Heart left ventricle (tissue), 16 donors: Measurements from ENCODE around the gene ANKRD28. TPM values are rescaled to one million over a fixed set of nuclear protein-coding genes. Genes with fewer than 3 reads are reported as not detected.

Experiments used
- ATAC-seq, 4 donors: fragments of 200-7000 bp; cut with Tn5 transposase; one replicate each; pipeline ENCODE4 v1.9.1; 2020 to 2022; ENCODE audit warnings: moderate library complexity in 4 of 4, mild to moderate bottlenecking in 3 of 4, moderate number of reproducible peaks in 1 of 4
- DNase-seq, 5 donors: peaks; one replicate each; pipeline ENCODE4 v3.0.0-alpha.2; 2020
- H3K27ac ChIP-seq, 12 donors: fragments of 200-600 bp; sonication (generic) in 4 of 12; one replicate each; pipeline versions ENCODE4 v1.5.0 to v1.8.0; 2016 to 2022; ENCODE audit warnings: mild to moderate bottlenecking in 2 of 12
- H3K27me3 ChIP-seq, 9 donors: fragments of 200-600 bp; sonication (generic) in 2 of 9; one replicate each; pipeline versions ENCODE4 v1.5.1 to v1.8.0; 2016 to 2022; ENCODE audit warnings: mild to moderate bottlenecking in 3 of 9
- H3K36me3 ChIP-seq, 9 donors: fragments of 200-600 bp; sonication (generic) in 2 of 9; one replicate each; pipeline versions ENCODE4 v1.5.0 to v1.8.0; 2018 to 2022; ENCODE audit warnings: mild to moderate bottlenecking in 2 of 9
- H3K4me1 ChIP-seq, 12 donors: fragments of 200-600 bp; sonication (generic) in 4 of 12; one replicate each; pipeline versions ENCODE4 v1.5.0 to v1.8.0; 2016 to 2022; ENCODE audit warnings: mild to moderate bottlenecking in 3 of 12
- H3K4me3 ChIP-seq, 12 donors: fragments of 200-600 bp; sonication (generic) in 4 of 12; one replicate each; pipeline versions ENCODE4 v1.5.0 to v1.8.0; 2017 to 2022; ENCODE audit warnings: mild to moderate bottlenecking in 9 of 12, moderate library complexity in 4 of 12
- H3K9me3 ChIP-seq, 12 donors: fragments of 200-600 bp; sonication (generic) in 4 of 12; one replicate each; pipeline versions ENCODE4 v1.5.0 to v1.8.0; 2016 to 2022; ENCODE audit warnings: mild to moderate bottlenecking in 1 of 12
- POLR2A ChIP-seq, 2 donors: fragments of 450-650 bp; IDR thresholded peaks; one replicate each; pipeline ENCODE4 v1.6.1; 2017; ENCODE audit warnings: antibody characterized with exemption in 2 of 2, mild to moderate bottlenecking in 2 of 2, moderate library complexity in 2 of 2
- WGBS, 4 donors: extraction: QIAGEN DNeasy Blood & Tissue Kit in 2 of 4; methylation state at CpG; one replicate each; pipeline versions ENCODE4 v1.1.5 to v1.1.7; 2013 to 2018; 5-methylcytosine and 5-hydroxymethylcytosine counted together
- intact Hi-C, 10 donors: fragments of 100-400 bp; cut with DNase I; formaldehyde crosslinking; loops; one replicate each; pipeline versions ENCODE4 v1.11.1 to v1.14.2; 2022
- polyA plus RNA-seq, 2 donors: library from polyadenylated mRNA; stranded (reverse); fragments of 200-250 nt; gene quantifications; one replicate each; pipeline ENCODE4 v1.2.3, GENCODE V29; 2013
- total RNA-seq, 9 donors: library from RNA; depleted of rRNA in 2 of 9; stranded (reverse); fragments of >200 nt in 2 of 9; fragmentation: NEBNext Ultra II Directional in 3 of 9; extraction: Animal tissue kit (Norgen Biotek cat#: 25700) in 3 of 9; gene quantifications; one replicate each; pipeline versions ENCODE4 v1.1.0 to v1.2.4, GENCODE V29; 2016 to 2023
- TF ChIP-seq, protein P1 (sequence below), 12 donors: fragments of 200-600 bp; sonication (generic) in 4 of 12; IDR thresholded peaks; one replicate each; pipeline versions ENCODE4 v1.5.0 to v1.8.0; 2018 to 2022; ENCODE audit warnings: antibody characterized with exemption in 12 of 12, mild to moderate bottlenecking in 5 of 12
- donor health status: ischemic (EF 13 %, LVEDD 7.1; RV severe dilation, severe dysfunction).
- donor health status: healthy with polysubstance abuse.
- donor health status: DM: no; HTN: yes; CAD: no.
- donor health status: DM: no; HTN: no; CAD: no.
- donor health status: ischemic (EF 25% LVEDD 6.9; RV normal size, moderate dysfunction).
- donor health status: ischemic (EF 25% LVEDD 5.7; RV mildly dilated, moderate dysfunction).
- donor health status: healthy.
- donor health status: DM: yes; HTN: yes; CAD: no.
- donor health status: ischemic (EF 35%, LVEDD 5.7; RV mildly dilated, moderate dysfunction).
- donor health status: nonischemic (EF 11% LVEDD 7.7; RV severe dilation, severe dysfunction).
- donor health status: DM: yes; HTN: yes; CAD: no.
- donor health status: PGD.
- donor health status: ischemic (EF 29% LVEDD 5.4; RV normal size, mild dysfunction).
- donor health status: nonischemic (EF 23%, LVEDD 6.1; RV moderate dilation, normal function).

Gene ANKRD28
- total and polyA plus RNA-seq, 11 donors = 4.9 to 32.1 (median 24.3) TPM

DNA sequence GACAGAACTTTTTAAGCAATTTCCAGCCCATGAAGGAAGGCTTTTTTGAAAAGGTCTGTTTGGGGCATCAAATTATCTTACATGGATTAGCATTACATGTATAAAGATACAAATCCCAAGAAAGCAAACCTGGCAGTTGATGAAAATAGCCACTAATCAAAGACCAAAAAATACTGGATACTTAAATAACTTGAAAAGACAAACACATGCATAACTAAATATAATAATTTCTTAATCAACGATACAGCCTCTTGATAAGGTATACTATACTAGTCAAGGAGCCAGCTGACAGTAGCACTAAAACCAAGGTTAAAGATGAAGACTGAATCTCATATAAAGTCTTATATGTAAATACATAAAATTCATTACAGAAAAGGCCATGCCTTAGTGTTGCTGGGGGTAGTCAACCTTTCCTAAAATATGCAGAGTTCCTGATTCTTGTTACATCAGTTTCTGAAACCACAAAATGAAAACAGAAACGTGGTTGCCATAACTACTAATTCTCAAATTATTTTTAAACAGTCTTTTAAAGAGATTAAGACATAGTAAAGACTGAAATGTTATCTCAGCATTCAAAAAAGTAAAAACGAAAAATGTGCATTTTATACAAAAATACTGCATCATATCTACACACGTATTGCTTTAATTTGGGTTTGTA lies 2.0 kb downstream of the ANKRD28 start:
- 62 to 67% (median 65%) methylated on average over 4 of the region's 4 CpGs for WGBS, 4 donors
- H3K27ac ChIP-seq = peak overlapping the region in 7 of 12 donors; percentile 53 to 89 (median 69)

DNA sequence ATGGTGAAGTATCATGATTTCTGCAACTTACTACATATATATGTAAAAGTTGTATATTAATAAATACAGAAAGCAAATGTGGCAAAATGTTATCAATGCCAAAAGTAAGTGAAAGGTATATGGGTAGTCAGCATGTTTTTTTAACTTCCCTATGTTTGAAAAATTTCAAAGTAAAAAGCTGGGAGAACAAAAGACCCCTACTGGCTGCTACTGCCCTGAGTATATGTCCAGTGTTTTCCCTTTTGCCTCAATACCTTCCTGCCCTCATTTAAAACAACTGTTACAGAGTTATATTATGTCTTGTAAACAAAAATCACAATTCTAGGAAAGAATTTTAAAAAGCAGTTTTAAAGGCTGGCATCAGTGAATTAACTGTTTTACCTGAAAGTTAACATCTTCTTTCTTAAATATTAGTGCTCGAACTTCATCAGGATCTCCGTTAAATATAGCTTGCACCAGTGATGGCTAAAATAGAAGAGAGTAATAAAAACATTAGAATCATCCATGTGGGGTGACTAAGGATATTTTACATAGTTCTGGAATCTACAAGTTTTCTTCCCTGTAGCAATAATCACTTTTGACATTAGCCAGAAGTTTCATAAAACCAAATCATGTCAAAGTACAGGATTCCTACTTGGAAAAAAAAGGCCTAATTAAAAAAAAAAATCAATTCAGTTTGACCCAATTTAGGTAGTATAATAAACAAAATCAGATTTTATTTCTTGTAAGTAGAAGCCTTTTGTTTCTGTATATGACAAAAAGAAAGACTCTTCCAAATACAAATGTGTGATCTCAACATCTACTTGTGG lies 2.7 kb downstream of the ANKRD28 start:
- H3K27ac ChIP-seq = peak overlapping the region in 6 of 12 donors; percentile 37 to 85 (median 61)
- H3K36me3 ChIP-seq = peaks cover 0 to 2% (median 0%) of the 10 kb centered on the region in 9 donors
- TF ChIP-seq, protein P1, sequence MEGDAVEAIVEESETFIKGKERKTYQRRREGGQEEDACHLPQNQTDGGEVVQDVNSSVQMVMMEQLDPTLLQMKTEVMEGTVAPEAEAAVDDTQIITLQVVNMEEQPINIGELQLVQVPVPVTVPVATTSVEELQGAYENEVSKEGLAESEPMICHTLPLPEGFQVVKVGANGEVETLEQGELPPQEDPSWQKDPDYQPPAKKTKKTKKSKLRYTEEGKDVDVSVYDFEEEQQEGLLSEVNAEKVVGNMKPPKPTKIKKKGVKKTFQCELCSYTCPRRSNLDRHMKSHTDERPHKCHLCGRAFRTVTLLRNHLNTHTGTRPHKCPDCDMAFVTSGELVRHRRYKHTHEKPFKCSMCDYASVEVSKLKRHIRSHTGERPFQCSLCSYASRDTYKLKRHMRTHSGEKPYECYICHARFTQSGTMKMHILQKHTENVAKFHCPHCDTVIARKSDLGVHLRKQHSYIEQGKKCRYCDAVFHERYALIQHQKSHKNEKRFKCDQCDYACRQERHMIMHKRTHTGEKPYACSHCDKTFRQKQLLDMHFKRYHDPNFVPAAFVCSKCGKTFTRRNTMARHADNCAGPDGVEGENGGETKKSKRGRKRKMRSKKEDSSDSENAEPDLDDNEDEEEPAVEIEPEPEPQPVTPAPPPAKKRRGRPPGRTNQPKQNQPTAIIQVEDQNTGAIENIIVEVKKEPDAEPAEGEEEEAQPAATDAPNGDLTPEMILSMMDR (IDR thresholded peaks at IDR 0.05) = no peak
- TF ChIP-seq POLR2A (IDR thresholded peaks at IDR 0.05) = no peak
- peaks cover 0 to 7% (median 0%) of the 10 kb centered on the region in 12 donors for H3K9me3 ChIP-seq
- no peaks in the 10 kb centered on the region for H3K27me3 ChIP-seq
- 71 to 86% (median 79%) methylated on average over 2 of the region's 2 CpGs for WGBS, 4 donors
- no peak for DNase-seq
- intact Hi-C loops = no loop called here
- peak overlapping the region in 7 of 12 donors; percentile 2 to 53 (median 45) for H3K4me3 ChIP-seq
- peaks cover 0 to 66% (median 13%) of the 10 kb centered on the region in 12 donors for H3K4me1 ChIP-seq
- ATAC-seq = no peak

More for the DNA sequence above, 2.0 kb downstream of the ANKRD28 start:
- Histone ChIP-seq H3K9me3 (peaks cover 0 to 7% (median 0%) of the 10 kb centered on the region in 12 donors), H3K4me1 (peaks cover 0 to 73% (median 15%) of the 10 kb centered on the region in 12 donors), H3K4me3 (peak overlapping the region in 8 of 12 donors; percentile 2 to 53 (median 43)), H3K36me3 (peaks cover 0 to 2% (median 0%) of the 10 kb centered on the region in 9 donors), H3K27me3 (no peaks in the 10 kb centered on the region)
- intact Hi-C loops = no loop called here
- ATAC-seq (no peak), DNase-seq (no peak)
- TF ChIP-seq POLR2A (IDR thresholded peaks at IDR 0.05) = no peak
- TF ChIP-seq, protein P1 (IDR thresholded peaks at IDR 0.05) = no peak

DNA sequence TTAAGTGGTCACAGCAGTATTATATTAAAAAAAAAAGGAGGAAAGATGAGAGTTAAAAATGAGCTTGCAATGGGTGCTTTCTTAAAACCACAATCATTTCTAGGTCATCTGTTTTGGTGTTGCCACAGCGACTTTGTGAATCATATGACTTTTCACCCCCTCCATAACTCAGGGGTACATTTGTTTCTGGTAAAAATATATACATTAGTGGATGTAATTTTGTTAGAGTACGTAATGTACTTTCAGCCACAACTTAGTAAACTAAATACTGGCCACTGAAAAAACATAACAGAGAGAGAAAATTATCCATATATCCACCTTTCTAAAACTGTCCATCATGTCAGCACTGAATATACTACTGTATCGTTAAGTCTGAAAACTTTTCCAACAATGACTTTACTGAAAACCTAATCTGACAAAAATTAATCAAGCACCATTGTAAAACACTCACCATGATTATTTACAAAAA lies 3.4 kb downstream of the ANKRD28 start:
- Histone ChIP-seq H3K27me3 (no peaks in the 10 kb centered on the region), H3K9me3 (peaks cover 0 to 7% (median 0%) of the 10 kb centered on the region in 12 donors), H3K36me3 (peaks cover 0 to 2% (median 0%) of the 10 kb centered on the region in 9 donors), H3K4me1 (peaks cover 0 to 60% (median 12%) of the 10 kb centered on the region in 12 donors), H3K27ac (peak overlapping the region in 5 of 12 donors; percentile 1 to 85 (median 37)), H3K4me3 (peak overlapping the region in 5 of 12 donors; percentile 41 to 53 (median 50))
- intact Hi-C loops = no loop called here
- ATAC-seq = no peak
- DNase-seq = no peak
- no peak for TF ChIP-seq POLR2A (IDR thresholded peaks at IDR 0.05)
- TF ChIP-seq, protein P1 (IDR thresholded peaks at IDR 0.05) = no peak
- WGBS, 4 donors = 74 to 85% (median 85%) methylated on average over 3 of the region's 3 CpGs

DNA sequence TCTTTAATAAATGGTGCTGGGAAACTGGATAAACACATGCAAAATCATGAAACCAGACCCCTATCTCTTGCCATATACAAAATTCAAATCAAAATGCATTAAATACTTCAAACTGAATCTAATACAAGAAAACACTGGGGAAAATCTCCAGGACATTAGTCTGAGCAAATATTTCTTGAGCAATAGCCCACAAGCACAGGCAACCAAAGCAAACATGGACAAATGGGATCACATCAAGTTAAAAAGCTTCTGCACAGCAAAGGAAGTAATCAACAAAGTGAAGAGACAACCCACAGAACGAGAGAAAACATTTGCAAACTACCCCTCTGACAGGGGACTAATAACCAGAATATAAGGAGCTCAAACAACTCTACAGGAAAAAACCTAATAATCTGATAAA lies 6.3 kb downstream of the ANKRD28 start:
- intact Hi-C loops = no loop called here
- no peak for ATAC-seq
- TF ChIP-seq, protein P1 (IDR thresholded peaks at IDR 0.05) = no peak
- no peak for TF ChIP-seq POLR2A (IDR thresholded peaks at IDR 0.05)
- Histone ChIP-seq H3K4me3 (no peak overlapping the region), H3K4me1 (peaks cover 0 to 36% (median 1%) of the 10 kb centered on the region in 12 donors), H3K9me3 (peaks cover 0 to 7% (median 0%) of the 10 kb centered on the region in 12 donors), H3K27me3 (no peaks in the 10 kb centered on the region), H3K27ac (peak overlapping the region in 1 of 12 donors; percentile 85), H3K36me3 (peaks cover 0 to 2% (median 0%) of the 10 kb centered on the region in 9 donors)
- DNase-seq = no peak
- WGBS, 4 donors = 84 to 95% (median 87%) methylated on average over 1 of the region's 1 CpG
